Peyer's patch (tissue), 4 donors: ENCODE measurements around the gene MINAR1. TPM values are rescaled to one million over a fixed set of nuclear protein-coding genes. Genes with fewer than 3 reads are reported as not detected.

Source experiments
- DNase-seq, 3 donors: peaks; one replicate each; pipeline ENCODE4 v3.0.0-alpha.2; 2017 to 2019
- H3K27ac ChIP-seq, 4 donors: fragments of 200-600 bp; sonication (generic); one replicate each; pipeline ENCODE4 v1.5.1; 2016 to 2019
- H3K27me3 ChIP-seq, 2 donors: fragments of 200-600 bp; sonication (generic); one replicate each; pipeline ENCODE4 v1.5.1; 2019
- H3K36me3 ChIP-seq, 3 donors: fragments of 200-600 bp; sonication (generic); one replicate each; pipeline ENCODE4 v1.5.1; 2016 to 2019
- H3K4me1 ChIP-seq, 4 donors: fragments of 200-600 bp; sonication (generic); one replicate each; pipeline ENCODE4 v1.5.1; 2016 to 2019
- H3K4me3 ChIP-seq, 4 donors: fragments of 200-600 bp; sonication (generic); 1 replicate in 3 of 4; 2 replicates in 1 of 4; pipeline ENCODE4 v1.5.1; 2016 to 2019; ENCODE audit warnings: mild to moderate bottlenecking in 1 of 4
- H3K9me3 ChIP-seq, 4 donors: fragments of 200-600 bp; sonication (generic); one replicate each; pipeline ENCODE4 v1.5.1; 2016 to 2019; ENCODE audit warnings: mild to moderate bottlenecking in 1 of 4
- POLR2A ChIP-seq, 2 donors: fragments of 450-650 bp; IDR thresholded peaks; one replicate each; pipeline ENCODE4 v1.5.1; 2017; ENCODE audit warnings: antibody characterized with exemption in 2 of 2, mild to moderate bottlenecking in 2 of 2, moderate library complexity in 2 of 2
- total RNA-seq, 4 donors: library from RNA; depleted of rRNA; stranded (reverse); fragments of >200 nt; gene quantifications; one replicate each; pipeline ENCODE4 v1.1.0, GENCODE V29; 2016
- TF ChIP-seq, protein P1 (sequence below), 6 experiments: fragments of 450-650 bp in 4 of 6; fragments of 200-600 bp in 2 of 6; sonication (generic) in 1 of 6; IDR thresholded peaks; one replicate each; pipeline ENCODE4 v1.5.1; 2017 to 2019; ENCODE audit warnings: antibody characterized with exemption in 6 of 6, mild to moderate bottlenecking in 3 of 6, moderate library complexity in 1 of 6

The MINAR1 gene
- total RNA-seq, 4 donors from 2014 or later, result 0.13 to 1.7 (median 0.66) TPM; not detected in 1

DNA sequence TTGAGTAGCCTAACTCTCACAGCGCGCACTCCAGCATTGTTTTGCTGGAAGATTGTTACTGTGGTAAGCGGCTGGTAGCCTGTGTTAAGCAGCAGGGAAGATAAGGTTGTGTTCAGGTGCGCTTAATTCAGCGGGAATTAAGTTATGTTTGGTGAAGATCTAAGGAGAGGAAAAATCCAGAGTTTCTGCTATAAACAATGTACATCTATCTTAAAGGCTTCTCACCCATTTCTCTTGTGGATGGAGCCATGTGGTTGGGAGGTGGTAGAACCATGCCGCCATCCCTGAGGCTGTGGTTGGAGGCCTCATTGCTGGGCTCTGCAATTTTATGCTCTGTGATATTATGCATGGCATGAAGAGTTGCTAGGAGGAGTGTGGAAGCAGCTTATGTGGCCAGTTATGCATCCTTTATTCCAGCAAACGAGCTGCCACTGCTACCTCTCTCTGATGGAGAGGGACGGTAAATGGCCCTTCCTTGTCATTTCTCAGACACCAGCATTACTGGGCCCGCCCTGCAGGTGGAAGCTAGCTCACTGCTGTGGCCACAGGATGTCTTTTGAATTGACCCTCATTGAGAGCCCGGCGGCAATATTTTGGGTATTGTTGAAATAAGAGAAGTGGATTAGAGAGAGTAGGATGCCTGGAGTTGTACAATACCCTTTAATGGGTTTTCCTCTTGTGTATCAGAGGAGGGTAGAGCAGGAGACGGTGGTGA lies 1.3 kb downstream of the MINAR1 start:
- TF ChIP-seq, protein P1, sequence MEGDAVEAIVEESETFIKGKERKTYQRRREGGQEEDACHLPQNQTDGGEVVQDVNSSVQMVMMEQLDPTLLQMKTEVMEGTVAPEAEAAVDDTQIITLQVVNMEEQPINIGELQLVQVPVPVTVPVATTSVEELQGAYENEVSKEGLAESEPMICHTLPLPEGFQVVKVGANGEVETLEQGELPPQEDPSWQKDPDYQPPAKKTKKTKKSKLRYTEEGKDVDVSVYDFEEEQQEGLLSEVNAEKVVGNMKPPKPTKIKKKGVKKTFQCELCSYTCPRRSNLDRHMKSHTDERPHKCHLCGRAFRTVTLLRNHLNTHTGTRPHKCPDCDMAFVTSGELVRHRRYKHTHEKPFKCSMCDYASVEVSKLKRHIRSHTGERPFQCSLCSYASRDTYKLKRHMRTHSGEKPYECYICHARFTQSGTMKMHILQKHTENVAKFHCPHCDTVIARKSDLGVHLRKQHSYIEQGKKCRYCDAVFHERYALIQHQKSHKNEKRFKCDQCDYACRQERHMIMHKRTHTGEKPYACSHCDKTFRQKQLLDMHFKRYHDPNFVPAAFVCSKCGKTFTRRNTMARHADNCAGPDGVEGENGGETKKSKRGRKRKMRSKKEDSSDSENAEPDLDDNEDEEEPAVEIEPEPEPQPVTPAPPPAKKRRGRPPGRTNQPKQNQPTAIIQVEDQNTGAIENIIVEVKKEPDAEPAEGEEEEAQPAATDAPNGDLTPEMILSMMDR (IDR thresholded peaks at IDR 0.05), result no peak
- TF ChIP-seq POLR2A (IDR thresholded peaks at IDR 0.05), result no peak
- H3K9me3 ChIP-seq, result no peaks in the 10 kb centered on the region
- no peak overlapping the region for H3K27ac ChIP-seq
- H3K27me3 ChIP-seq, result peaks cover 0 to 16% of the 10 kb centered on the region in 2 donors
- H3K4me1 ChIP-seq, result peaks cover 0 to 14% (median 0%) of the 10 kb centered on the region in 4 donors
- DNase-seq, result no peak
- no peaks in the 10 kb centered on the region for H3K36me3 ChIP-seq
- H3K4me3 ChIP-seq, result no peak overlapping the region

DNA sequence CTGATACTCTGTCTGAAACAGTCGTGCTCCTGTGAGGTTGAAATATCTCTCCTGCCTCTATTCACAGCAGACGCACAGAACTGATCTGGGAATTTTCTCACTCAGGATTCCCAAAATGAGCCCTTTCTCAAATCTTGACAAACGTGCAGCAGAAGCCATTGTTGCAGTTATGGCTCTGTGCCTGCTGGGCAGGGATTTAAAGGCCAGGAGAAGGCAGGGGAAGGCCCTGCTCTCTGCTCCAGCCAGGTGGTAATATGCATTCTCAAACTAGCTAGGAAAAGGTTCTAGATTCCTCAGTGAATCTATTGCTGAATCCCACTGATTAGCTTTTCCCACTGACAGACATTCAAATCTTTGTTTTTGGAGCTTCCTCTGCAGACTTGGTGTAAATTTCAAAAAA lies 2.2 kb downstream of the MINAR1 start:
- no peak overlapping the region for H3K4me3 ChIP-seq
- H3K27me3 ChIP-seq, result peaks cover 0 to 16% of the 10 kb centered on the region in 2 donors
- H3K9me3 ChIP-seq, result no peaks in the 10 kb centered on the region
- TF ChIP-seq, protein P1 (IDR thresholded peaks at IDR 0.05), result no peak
- no peak for TF ChIP-seq POLR2A (IDR thresholded peaks at IDR 0.05)
- H3K36me3 ChIP-seq, result no peaks in the 10 kb centered on the region
- H3K27ac ChIP-seq, result no peak overlapping the region
- DNase-seq, result no peak
- H3K4me1 ChIP-seq, result peaks cover 0 to 14% (median 0%) of the 10 kb centered on the region in 4 donors

DNA sequence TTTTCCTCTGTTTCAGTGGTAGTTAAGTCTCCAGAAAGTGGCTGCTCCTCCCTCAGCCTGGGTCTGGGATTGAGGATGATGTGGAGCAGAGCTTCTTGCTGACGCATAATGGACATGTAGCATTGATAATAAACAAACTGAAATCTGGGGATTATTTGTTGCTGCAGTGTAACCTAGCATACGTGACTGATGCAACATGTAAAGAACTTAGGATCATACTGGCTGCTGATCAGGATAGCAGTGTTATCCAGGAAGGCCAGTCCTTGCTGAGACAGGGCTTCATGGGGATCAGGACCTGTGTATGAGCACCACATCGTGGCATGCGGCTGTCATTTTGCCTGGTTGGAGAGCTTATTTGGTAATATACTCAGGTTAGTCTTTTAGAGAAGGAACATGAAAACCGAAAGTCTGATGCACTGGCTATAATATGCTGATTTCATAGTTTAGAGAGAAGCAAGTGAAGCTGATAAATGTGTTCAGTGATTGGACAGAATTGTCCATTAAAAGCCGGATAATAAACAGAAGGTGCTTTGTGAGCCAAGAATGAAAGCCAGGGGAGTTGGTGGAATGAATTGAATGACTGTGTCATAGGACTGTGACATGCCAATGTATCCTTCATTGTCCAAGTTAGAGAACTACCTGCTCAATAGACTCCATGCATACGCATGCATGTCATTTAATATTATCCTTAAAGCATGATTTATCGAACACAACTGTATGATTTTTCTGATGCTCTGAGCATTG lies 4.1 kb downstream of the MINAR1 start:
- no peak for DNase-seq
- Histone ChIP-seq H3K27me3 (peaks cover 0 to 16% of the 10 kb centered on the region in 2 donors), H3K9me3 (no peaks in the 10 kb centered on the region), H3K4me3 (no peak overlapping the region), H3K27ac (no peak overlapping the region), H3K36me3 (no peaks in the 10 kb centered on the region), H3K4me1 (peaks cover 0 to 8% (median 0%) of the 10 kb centered on the region in 4 donors)
- TF ChIP-seq, protein P1 (IDR thresholded peaks at IDR 0.05), result no peak
- no peak for TF ChIP-seq POLR2A (IDR thresholded peaks at IDR 0.05)

DNA sequence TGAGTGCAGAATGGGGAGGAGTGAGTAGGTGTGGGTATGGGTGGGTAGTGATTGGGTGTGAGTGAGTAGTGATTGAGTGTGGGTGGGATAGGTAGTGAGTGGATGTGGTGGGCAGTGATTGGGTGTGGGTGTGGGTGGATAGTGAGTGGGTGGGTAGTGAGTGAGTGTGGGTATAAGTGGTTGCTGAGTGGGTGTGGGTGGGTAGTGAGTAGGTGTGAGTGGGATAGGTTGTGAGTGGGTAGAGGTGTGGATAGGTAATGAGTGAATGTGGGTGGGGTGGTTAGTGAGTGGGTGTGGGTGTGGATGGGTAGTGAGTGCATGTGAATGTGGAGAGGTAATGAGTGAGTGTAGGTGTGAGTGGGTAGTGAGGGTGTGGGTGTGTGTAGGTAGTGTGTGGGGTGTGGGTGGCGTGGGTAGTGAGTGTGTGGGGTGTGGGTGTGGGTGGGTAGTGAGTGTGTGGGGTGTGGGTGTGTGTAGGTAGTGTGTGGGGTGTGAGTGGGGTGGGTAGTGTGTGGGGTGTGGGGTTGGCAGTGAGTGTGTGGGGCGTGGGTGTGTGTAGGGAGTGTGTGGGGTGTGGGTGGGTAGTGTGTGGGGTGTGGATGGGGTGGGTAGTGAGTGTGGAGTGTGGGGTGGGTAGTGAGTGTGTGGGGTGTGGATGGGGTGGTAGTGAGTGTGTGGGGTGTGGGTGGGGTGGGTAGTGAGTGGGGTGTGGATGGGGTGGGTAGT lies 5.3 kb downstream of the MINAR1 start:
- TF ChIP-seq, protein P1 (IDR thresholded peaks at IDR 0.05), result no peak
- TF ChIP-seq POLR2A (IDR thresholded peaks at IDR 0.05), result no peak
- H3K4me1 ChIP-seq, result no peaks in the 10 kb centered on the region
- no peak overlapping the region for H3K4me3 ChIP-seq
- H3K27me3 ChIP-seq, result peaks cover 0 to 6% of the 10 kb centered on the region in 2 donors
- H3K27ac ChIP-seq, result no peak overlapping the region
- no peaks in the 10 kb centered on the region for H3K9me3 ChIP-seq
- DNase-seq, result no peak
- H3K36me3 ChIP-seq, result no peaks in the 10 kb centered on the region

DNA sequence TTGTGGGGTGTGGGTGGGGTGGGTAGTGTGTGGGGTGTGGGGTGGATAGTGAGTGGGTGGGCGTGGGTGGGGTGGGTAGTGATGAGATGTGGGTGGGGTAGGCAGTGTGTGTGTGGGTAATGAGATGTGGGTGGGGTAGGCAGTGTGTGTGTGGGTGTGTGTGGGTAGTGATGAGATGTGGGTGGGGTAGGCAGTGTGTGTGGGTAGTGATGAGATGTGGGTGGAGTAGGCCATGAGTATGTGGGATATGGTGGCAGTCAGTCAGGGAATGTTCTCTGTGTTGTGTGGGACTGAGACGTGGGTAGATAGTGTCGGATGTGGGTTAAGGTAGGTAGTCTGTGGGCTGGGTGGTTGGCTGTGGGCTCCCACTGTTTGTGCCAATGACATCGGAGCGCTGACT lies 7.1 kb downstream of the MINAR1 start:
- Histone ChIP-seq H3K9me3 (no peaks in the 10 kb centered on the region), H3K27ac (no peak overlapping the region), H3K4me1 (no peaks in the 10 kb centered on the region), H3K36me3 (no peaks in the 10 kb centered on the region), H3K4me3 (no peak overlapping the region), H3K27me3 (no peaks in the 10 kb centered on the region)
- no peak for DNase-seq
- no peak for TF ChIP-seq POLR2A (IDR thresholded peaks at IDR 0.05)
- TF ChIP-seq, protein P1 (IDR thresholded peaks at IDR 0.05), result no peak
